Measurements from ENCODE around the gene NR2F1-AS1.

The NR2F1-AS1 gene

DNA sequence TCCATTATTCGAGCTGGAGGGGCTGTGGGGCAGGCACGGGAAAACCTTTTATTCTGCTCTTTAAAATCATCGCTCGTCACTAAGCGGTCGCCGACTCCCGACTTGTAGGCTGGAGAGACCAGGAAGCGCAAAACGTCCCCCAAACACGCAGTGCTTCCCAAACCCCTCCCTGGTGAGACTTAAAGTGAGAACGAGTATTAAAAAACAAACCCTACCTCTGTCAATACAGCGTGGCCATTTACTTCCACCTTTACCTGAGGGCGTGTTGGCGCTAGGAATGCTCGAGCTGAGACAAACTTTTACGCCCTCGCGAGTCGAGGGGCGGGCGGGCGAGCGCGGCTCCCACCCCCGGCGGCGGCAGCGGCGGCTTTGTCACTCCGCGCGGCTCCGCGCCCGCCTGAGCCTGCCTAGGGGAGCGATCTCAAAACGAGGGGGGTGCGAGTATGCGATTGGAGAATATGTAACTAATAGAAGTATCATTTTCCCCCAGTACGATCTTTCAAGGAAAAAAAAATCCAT lies at the start of gene NR2F1-AS1:
TSS of gene NR2F1-AS1 (minus strand) at position 293 of the 519 bp plus-strand sequence.
- no peak for DNase-seq

DNA sequence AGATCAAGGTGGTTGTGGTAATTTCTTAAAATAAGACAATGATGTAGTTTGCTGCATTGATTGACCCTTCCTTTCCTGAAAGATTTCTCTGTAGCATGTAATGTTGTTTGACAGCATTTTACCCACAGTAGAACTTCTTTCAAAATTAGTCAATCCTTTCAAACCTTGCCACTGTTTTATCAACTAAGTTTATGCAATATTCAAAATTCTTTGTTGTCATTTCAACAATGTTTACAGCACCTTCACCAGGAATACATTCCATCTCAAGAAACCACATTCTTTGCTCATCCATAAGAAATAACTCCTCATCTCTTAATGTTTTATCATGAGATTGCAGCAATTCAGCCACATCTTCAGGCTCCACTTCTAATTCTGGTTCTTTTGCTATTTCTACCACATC lies 45.8 kb upstream of the NR2F1-AS1 start:
- DNase-seq: no peak

DNA sequence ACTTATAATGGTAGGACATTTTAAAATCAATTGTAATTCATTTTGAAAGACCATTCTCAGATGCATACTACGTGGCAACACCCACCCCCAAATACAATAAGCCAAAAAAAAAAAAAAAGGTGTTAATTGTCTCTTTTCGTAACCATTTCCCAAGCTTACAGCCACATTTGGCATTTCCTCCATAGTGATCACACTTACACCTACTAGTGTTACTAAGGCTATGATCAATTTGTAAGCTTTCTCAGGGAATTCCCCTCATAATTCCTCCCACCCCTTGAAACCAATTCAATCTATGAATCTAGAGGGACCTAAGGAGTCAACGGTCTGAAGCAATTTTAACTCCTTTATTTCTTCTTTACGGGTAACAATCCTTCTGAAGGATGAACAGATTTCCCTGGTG lies 42.1 kb upstream of the NR2F1-AS1 start:
- no peak for DNase-seq

DNA sequence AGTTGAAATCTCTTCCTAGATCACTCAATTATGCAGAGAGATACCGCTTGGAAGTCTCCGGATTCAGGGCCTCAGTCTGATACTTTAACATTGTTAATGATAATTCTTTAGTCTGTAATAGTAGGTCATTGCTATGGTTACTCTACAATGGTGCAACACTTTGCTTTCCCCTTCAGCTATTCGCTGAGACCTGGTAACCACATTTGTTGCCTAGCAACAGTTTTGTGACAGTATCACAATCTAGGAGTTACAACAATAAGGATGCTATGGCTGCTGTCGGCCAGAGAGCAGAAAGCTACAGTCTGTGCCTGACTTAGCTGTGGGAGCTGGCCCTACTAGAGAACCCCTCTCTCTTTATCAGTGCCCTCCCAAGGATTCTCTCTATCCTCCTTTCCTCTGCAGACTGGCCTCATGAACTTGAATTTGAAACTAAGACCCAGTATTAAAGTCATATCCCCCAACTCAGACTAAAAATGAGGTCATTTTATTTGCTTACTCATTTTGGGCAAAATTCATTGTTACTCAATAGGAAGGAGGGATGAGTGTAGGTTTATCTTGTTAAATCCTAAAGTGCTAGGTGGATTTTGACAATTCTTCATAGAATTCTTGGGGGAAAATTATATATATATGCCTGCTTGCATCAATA lies 41.3 kb upstream of the NR2F1-AS1 start:
- DNase-seq: no peak

DNA sequence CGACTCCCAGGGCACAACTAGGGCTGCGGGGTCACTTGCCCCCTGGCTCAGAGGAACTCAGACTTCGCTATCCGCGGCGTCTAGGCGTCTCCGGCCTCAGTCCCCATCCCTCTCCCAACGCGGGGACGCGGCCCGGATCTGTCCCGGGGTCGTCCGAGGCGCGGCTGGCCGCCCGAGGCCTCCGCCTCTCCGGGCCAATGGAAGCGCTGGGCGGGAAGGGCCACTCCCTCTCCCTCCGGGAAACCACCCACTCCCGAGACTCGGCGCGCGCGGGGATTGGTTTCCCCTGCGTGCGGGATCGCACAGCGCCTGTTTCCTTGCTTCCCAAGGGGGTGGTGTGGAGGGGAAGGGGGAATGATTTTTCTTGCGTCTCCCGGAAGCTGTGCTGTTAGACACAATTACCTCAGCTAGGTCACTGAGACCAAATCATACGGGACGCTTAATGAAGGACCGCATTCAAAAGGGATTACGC lies 40.3 kb upstream of the NR2F1-AS1 start:
- no peak for DNase-seq

DNA sequence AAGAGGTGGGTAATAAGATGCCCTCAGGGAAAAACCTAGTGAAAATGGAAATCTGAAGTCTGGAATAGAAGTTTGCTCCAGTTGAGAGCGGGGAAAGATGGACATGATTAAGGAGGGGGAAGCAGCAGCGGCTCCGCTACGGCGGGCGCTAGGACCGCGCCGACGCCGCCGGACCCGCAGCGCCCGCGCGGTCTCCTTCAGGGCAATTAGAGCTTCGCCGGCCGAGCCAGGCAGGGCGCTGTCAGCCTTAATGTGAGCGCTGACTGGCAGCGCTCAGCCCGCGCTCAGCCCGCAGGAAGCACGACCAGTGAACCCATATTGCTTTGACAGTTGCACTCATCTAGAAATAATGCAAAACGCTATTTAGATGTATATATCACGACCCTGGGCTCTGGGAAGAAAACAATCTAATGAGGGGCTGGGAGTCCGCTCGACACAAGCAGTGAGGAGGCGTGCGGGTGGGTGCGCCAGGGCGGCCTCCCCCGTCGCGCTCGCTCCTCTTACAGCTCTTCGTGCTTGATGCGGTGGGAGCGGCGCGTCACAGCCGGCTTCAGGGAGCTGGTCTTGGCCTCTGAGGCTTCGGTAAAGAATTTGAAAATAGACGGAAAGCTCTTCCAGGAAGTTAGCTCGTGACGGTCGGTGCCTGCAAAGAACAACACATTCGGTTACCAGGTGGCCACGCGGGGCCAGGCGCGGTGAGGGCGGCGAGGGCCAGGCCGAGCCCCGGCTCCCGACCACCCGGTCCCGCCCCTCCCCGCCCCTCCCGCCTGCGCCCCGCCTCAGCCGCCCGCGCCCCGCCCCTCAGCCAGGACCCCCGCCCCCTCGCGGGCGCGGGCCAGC lies 39.7 kb upstream of the NR2F1-AS1 start:
- DNase-seq: peak; percentile 46 to 64

DNA sequence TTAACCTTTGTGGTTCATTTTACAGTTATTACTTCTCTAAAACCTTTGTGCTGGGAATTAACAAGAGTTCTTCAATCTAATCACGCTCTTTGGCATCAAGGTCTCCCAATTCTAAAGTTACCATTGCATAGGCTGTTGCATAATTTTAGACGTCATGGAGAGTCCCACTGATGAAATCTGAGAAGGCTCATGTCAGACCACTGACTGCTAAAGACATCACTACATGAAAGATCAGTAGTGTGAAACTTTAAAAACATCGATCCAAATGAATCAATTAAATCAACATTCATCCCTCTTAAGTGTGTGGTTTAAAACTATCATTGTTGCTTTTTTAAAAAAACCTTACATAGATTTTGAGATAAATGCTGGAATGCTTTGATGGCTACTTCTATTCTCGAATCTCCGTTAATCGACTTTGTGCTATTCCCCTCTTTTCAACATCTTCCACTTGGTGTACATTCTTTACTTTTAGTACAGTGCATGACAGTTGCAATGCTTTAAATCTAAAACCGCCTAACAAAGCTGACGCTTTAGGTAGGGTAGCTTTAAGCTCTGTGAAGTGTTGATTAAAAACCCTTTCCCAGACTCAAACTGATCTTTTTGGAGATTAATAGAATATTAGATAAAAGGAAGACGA lies 35.6 kb upstream of the NR2F1-AS1 start:
- DNase-seq: no peak

DNA sequence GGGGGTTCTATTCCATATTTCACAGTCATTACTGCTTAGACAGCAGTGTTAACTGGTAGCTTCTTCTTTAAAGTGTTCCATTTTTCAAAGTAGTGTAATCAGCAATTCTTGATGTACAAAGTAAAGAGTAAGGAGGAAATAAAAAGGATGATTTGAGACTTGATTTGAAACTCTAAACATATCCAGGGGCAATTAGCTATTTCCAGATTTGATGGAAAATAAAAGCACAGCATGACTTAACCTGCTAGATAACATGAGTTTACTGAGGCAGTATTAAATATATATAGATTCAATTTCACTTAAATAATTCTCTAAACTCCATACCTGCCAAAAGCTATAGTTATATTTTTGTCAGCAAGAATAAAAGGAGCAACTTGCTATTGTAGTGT lies 31.8 kb upstream of the NR2F1-AS1 start:
- no peak for DNase-seq

DNA sequence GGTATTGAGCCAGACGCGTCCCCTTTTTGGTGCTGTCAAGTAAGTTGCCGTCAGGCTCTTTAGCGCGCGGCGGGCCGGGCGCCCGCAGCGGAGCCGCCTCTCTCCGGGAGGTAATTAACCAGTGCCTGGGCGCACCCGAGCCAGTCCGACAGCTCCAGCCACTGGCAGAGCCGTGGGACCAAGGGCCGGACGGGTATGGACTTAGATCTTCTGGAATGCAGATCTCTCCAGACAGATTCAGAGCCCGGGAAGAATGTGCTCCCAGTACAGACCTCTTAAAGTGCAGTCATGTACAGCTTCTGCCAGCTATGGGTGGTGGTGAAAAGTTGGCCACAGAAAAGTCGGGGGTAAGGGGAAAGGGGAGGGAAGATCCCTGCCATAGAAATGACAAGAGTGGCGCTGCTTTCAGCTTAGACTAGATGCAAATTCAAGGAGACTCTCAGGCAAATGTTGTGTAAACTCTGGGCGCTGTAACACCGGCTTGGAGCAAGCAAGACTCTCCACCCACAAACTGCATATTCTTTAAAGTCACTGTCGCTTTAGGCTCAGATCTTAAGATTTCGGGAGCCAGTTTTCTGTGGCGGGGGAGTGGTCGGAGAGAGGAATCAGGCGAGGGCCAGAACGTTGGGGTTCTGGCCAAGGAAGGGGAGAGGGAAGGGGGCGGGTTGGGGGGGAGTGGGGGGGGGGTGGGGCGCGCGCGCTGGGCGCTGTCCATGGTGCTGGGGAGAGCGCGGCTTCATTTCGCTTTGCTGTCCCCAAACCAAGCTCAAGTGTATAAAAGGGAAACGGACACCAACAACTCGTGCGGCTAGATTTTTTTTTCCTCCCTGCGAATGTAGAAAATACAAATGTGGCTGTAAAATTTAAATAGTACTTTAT lies 31.2 kb upstream of the NR2F1-AS1 start:
- DNase-seq: no peak

DNA sequence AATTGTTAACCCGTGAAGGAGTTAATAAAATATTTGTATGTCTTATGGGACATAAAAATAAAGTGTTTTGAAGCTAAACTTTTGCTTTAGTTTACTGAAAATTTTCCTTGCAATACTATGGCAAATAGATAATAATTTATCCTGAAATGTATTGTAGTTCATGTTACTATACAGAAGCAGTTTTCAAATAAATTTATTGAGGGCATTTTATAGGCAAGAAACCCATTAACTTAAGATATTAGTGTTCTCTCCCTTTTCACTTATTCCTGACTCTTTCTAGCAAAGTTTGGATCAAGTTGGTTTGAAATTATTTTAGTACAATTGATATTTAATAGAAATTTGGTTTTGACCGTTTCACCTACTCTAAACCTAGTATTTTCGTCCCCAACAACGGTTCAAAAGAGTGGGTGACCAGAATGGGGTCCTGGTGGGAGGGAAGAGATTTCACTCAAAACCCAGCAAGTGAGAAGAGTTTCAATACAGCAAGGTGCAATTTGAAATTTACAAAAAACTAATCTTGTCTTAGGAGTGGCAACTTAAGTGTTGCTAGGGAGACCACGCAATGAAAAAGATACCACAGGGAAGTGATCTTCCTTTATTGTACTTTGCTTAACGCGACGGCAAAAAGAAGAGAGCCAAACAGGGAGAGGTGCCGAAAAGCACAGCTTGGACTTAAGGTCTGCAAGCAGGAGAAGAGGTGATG lies 30.4 kb upstream of the NR2F1-AS1 start:
- no peak for DNase-seq

DNA sequence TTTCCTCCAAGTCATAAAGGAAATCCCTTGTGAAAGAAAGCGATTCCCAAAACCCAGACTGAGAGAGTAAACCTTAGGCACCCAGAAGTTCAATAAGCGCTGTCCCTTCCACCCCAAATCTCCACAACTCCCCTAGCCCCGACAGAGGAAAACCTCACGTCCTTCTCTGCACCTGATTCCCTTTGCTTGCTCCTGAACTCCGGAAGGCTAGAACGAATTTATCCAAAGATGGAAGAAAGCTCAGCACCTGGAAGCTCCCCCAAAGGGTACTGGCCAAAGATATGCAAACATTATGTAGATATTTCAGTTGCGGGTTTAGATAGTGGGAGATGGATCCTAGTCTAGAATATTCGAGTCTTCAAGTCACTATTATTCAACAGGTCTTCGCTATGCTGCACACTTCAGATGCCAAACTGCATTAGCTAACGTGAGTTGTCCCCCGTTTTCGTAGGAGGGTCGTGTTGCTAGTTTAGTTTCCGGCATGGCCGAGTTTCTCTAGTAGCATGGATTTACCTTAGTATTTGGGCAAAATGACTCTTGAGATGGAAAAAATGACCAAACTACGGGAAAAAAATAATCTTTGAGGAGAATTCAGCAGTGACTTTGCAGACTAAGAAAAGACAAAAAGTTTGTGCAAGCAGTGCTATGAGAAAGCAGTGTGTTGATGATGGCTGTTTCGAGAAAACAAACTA lies 29.7 kb upstream of the NR2F1-AS1 start:
- no peak for DNase-seq

DNA sequence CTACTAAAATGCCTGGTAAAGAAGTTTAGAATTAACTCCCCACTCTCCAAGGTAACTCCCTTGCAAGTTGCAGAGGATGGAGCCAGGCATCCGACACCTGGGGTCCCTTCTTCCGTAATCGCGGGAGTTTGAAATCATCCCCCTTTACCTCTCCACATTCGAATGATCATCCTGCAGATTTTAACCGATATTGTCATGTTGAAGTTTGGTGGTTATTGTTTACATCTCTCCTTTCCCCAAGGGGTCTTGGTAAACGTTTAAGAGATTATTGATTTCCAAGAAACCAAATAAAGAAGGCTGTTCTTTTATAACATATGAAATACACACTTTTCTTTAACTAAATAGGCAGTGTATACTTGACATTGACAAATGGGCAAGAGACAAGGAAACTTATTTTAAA lies 28.7 kb upstream of the NR2F1-AS1 start:
- no peak for DNase-seq

DNA sequence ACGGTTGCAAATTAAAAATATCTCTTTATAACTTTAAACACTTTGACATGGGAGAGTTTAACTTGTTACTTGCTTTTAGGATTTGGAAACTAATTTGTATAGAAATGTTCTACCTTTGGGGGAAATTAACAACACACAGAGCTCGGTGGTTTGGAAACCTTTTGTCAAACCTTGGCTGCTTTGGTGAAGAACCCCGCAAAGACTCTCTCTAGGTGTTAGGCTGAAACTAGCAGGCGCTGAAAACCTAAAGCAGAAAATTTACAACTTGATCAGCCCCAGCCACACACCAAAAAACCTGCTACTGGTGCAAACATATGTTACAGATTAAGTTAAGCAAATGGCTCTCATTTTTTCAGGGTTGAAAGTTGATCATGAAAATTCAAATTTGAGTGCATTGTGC lies 27.8 kb upstream of the NR2F1-AS1 start:
- no peak for DNase-seq

DNA sequence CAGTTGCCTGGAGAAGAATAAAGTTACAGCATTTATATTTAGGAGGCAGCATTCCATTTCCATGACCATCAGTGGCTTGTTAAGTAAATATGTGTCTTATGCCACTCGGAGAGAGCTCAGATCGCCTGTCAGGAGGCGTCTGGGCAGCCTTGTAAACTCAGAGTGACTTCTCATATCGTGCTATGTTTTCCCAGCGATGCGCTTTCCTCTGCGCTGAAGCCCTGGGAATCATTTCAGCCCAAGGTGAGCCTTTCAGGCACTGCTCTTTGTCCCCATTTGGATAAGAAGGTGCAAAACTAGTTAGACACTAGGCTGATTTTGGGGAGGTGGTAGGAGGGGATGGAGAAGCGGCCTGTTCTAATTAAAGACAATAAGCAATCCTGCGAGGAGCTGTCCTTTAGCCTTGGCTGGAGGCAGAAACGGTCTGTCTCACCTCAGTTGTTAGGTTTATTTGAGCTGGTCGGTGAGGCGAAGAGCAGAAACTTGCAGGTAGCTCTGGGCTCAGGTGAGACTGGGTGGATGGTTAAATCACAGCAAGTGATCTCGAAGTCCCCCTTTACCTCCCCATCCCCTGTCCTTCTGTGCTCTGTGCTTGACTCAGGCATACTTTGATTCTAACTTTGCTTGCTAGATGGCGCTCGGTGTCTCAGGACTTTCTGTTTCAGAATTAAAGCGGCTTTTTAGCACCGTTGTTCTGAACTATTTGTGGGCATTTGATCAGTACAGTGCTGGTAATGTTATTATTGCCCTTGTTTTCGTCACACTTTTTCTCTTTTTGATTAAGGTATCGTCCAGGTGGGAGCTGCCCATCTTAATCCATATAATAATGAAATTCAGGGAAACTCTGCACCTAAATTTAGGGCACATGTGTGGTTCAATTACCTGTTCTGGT lies 26.6 kb upstream of the NR2F1-AS1 start:
- DNase-seq: no peak

DNA sequence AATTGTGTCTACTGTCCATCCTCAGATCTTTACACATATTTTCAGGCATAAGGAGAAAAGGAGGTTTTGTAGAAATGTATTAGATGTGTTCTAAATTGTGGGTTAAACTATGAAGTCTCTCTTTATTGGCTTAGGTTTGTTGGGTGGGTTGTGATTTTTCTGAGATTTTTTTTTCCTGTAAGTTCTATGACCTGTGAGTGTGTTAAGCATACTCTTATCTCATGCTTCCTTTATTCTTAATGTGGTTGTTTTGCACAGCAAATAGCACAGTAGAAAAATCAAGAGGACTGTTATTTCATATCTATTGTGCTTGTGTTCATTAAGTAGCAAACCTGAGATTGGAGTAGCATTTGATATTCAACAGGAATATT lies 25.3 kb upstream of the NR2F1-AS1 start:
- DNase-seq: no peak

DNA sequence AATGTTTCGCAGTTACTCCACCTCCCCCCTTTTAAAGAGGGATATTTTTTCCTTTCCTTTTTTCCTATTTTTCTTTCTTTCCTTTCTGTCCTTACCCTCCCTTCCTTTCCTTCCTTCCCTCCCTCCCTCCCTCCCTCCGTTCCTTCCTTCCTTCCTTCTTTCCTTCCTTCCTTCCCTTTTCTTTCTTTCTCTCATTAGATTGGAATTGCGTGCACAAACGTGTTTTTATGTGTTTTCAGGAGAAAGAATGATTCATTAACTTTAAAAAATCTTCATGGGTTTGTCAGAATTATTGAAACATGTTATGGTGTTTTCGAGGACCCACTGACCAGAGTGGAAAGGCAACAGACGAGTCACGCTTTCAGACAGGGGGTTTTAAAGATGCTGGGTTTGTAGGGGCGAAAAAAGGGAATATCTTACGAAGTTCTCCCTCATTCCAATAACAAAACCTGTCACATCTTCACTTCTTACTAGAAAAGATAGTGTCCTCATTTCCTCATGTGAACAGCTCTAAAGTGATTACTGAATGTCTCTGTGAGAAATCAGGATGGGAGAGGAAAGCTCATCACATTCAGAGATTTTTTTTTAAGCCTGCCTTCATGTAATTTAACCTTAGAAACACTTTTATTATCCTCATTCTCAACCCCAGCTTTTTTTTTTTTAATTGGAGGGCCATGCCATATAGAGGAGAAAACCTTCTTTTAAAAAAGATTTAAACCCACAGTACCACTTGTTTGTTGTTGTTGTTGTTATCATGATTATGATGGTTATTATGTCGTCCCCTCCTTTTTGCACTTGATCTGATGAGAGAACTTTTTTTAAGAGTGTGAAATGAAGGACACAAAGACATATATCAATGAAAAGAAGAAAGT lies 23.9 kb upstream of the NR2F1-AS1 start:
- DNase-seq: no peak

DNA sequence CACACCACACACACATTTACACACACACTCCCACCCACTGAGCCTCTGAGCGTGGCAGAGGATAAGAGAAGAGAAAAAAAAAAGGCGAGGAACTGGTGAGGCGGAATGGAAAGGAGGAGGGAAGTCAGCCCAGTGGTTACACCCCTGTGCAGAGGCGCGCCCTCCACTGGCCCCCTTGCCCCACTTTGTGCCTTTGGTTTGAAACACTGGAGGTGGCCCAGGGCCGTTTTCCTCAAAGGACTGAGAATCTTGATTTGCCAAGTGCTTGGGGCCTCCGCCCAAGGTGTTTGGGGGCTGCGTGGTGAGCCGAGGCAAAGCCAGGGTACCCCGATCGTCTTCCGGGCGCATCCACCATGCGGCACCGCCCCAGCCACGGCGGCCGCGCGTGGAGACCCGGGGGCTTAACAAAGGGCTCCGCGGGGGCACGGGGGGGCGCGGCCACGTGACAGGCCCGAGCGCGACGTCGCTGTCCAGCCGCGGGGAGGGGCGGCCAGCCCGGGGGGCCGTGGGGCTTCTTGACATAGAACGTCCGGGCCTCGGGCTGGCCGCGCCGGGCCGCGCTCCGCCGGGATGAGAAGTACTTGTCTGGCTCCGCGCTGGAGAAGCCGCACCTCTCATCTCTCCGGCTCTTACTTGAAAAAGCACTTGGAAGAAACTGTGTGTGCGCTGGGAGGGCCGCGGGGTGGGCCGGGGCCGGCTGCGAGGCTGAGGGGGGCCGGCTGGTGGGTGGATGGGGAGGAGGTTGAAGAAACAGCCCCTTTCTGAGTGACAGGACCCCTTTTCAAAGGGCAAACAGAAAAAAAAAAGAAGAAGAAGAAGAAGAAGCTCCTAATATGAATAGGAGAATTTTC lies 23.0 kb upstream of the NR2F1-AS1 start:
- no peak for DNase-seq

DNA sequence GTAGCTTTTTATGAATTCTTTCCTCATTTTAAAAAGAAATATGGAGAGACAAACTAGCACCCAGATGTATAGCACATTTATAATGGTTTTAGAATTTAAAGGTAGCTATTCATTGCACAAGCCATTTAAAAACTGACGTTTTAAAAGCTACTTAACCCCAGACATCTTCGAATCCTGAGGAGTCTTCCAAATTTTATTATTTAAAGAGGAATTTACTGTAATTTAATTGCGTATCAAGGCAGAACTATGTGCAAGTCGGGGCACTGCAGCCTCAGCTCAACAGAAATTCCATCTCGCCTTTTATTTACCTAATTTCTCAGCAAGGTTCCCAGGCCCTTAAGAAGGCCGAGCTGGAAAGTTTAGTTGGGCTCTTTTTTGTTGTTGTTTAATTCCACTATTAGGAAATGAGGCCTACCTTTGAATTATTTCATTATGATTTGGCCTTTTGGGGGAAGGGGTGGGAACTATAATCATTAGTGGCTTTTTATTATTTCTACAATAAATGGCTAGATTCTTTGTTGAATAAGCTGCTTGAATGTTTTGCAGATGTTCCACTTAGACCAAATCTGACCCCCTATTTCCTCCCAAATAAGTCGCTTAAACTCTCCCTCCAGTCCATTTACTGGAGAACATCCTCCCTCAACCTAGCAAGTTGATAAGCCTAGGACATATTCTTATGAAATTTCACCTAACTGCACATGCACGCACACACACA lies 22.2 kb upstream of the NR2F1-AS1 start:
- DNase-seq: no peak

All from stimulated activated CD4-positive, alpha-beta T cell treated with anti-CD3 and anti-CD28 coated beads, Interleukin-2, amount 100 ng/mL, for 24 hours (primary cell).